ENCODE measurements around the gene SLC9C1. TPM values are rescaled to one million over a fixed set of nuclear protein-coding genes. Genes with fewer than 3 reads are reported as not detected.

SLC9C1 gene
- total and polyA plus RNA-seq, 9 of the 15 experiments (the other 6 are each of a cell fraction or from before 2014, with no cell fraction given): not detected

DNA sequence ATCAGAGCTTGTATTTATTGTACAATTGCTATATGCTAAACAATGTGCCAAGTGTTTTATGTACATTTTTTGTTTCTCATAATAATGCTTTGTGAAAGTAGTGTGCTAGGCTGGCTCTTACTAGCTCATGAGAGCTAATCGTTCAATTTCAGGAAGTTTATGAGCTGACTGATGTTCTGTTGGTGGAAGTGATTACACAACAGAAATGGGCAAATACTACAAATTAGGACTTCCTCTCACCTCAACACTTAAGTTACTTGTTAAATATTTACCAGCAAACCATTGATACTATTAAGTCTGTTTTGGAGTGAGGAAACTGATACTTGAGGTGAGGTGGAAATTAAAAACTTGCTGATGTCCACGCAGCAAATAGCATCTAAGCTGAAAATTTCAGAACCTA, 32.3 kb downstream of the SLC9C1 start:
- Histone ChIP-seq H3K9me1 (ENCODE audit: control insufficient read depth, insufficient read depth, low read length) (no peaks in the 10 kb centered on the region), H3K9ac (ENCODE audit: insufficient read depth in 1 of 2, low read depth in 2 of 2, low read length in 2 of 2) (no peak overlapping the region), H3K27me3 (ENCODE audit: control insufficient read depth in 2 of 2, insufficient read depth in 2 of 2, low read length in 2 of 2) (no peaks in the 10 kb centered on the region), H3K27ac (ENCODE audit: extremely low read depth, low read depth, low read length) (no peak overlapping the region), H3K4me3 (no peak overlapping the region), H3K36me3 (ENCODE audit: control insufficient read depth, insufficient read depth, low read length) (no peaks in the 10 kb centered on the region), H3K9me3 (replicated peaks; ENCODE audit: control insufficient read depth, insufficient read depth, low read depth, low read length) (no peaks in the 10 kb centered on the region), H3K79me2 (ENCODE audit: control insufficient read depth, insufficient read depth, low read length) (no peaks in the 10 kb centered on the region), H3K4me2 (ENCODE audit: insufficient read depth, low read length) (no peak overlapping the region), H4K20me1 (replicated peaks; ENCODE audit: control insufficient read depth, insufficient read depth, low read length) (no peaks in the 10 kb centered on the region), H2AFZ (ENCODE audit: low read depth, low read length) (no peak overlapping the region), H3K4me1 (replicated peaks in 1 of 2; ENCODE audit: control insufficient read depth in 2 of 2, insufficient read depth in 2 of 2, low read length in 2 of 2) (no peaks in the 10 kb centered on the region)
- TF ChIP-seq PRDM10 (IDR thresholded peaks at IDR 0.05; ENCODE audit: partially characterized antibody) (no peak), FOXJ2 (tag; IDR thresholded peaks at IDR 0.05) (no peak), NR1H2 (CRISPR knock-in tag; IDR thresholded peaks at IDR 0.05) (no peak), CBX1 (IDR thresholded peaks at IDR 0.05; ENCODE audit: low read depth) (no peak), HNRNPLL (IDR thresholded peaks at IDR 0.05; ENCODE audit: low read depth, low read length, poor library complexity, severe bottlenecking) (no peak)
- TF ChIP-seq, protein P1, sequence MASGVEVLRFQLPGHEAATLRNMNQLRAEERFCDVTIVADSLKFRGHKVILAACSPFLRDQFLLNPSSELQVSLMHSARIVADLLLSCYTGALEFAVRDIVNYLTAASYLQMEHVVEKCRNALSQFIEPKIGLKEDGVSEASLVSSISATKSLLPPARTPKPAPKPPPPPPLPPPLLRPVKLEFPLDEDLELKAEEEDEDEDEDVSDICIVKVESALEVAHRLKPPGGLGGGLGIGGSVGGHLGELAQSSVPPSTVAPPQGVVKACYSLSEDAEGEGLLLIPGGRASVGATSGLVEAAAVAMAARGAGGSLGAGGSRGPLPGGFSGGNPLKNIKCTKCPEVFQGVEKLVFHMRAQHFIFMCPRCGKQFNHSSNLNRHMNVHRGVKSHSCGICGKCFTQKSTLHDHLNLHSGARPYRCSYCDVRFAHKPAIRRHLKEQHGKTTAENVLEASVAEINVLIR (CRISPR knock-in tag; IDR thresholded peaks at IDR 0.05): no peak
- CTCF ChIA-PET (ENCODE audit: low intra/inter-chr PET ratio): no interaction called here
- intact Hi-C loops (cut with micrococcal nuclease) (no loop called here), in situ Hi-C loops (cut with MboI) (no loop called here)
- WGBS (ENCODE audit: insufficient coverage, low coverage, missing lambda C conversion rate): 0% methylated on average over 2 of the region's 2 CpGs
- FAIRE-seq (no peak), ATAC-seq (no peak), DNase-seq (ENCODE audit: extremely low read depth in 1 of 4, low spot score in 3 of 4) (no peak)
- POLR2A ChIA-PET: no interaction called here
- no TSS peak for BruUV-seq (replicated peaks)
